ENCODE measurements around the gene TDG. TPM values are rescaled to one million over a fixed set of nuclear protein-coding genes. Genes with fewer than 3 reads are reported as not detected.
A peak's percentile ranks its signal among the peaks of the same experiment; 100 is the strongest.

The TDG gene
- total and polyA plus RNA-seq, 2 donors from 2014 or later = 9.2 to 17.2 TPM

- Histone ChIP-seq H3K4me3 (ENCODE audit: low read length in 3 of 3) (no peak overlapping the region), H3K9me3 (ENCODE audit: control insufficient read depth in 2 of 3, insufficient read depth in 1 of 3, low read length in 3 of 3) (no peaks in the 10 kb centered on the region), H3K27me3 (ENCODE audit: control insufficient read depth, insufficient read depth, low read length) (no peaks in the 10 kb centered on the region), H3K27ac (ENCODE audit: low read depth in 2 of 2, low read length in 2 of 2) (no peak overlapping the region), H3K36me3 (ENCODE audit: control insufficient read depth in 2 of 3, insufficient read depth in 3 of 3, low read length in 3 of 3) (no peaks in the 10 kb centered on the region), H3K4me1 (ENCODE audit: control insufficient read depth in 2 of 3, insufficient read depth in 2 of 3, low read depth in 1 of 3, low read length in 3 of 3) (no peaks in the 10 kb centered on the region), H3K9ac (ENCODE audit: low read length in 3 of 3) (no peak overlapping the region)
- no peak for TF ChIP-seq CTCF (IDR thresholded peaks at IDR 0.05; ENCODE audit: borderline replicate concordance, extremely low read depth, insufficient read depth)
- DNase-seq (peak in 1 of 5 donors; percentile 3), FAIRE-seq (no peak)
- intact Hi-C loops (cut with DNase I) = no loop called here
Observed at GRCh38 chr12:103998976-103999375, 33.3 kb downstream of the TDG start.

- Histone ChIP-seq H3K9ac (ENCODE audit: low read length in 3 of 3) (no peak overlapping the region), H3K36me3 (ENCODE audit: control insufficient read depth in 2 of 3, insufficient read depth in 3 of 3, low read length in 3 of 3) (no peaks in the 10 kb centered on the region), H3K4me1 (ENCODE audit: control insufficient read depth in 2 of 3, insufficient read depth in 2 of 3, low read depth in 1 of 3, low read length in 3 of 3) (no peaks in the 10 kb centered on the region), H3K27ac (ENCODE audit: low read depth in 2 of 2, low read length in 2 of 2) (no peak overlapping the region), H3K4me3 (ENCODE audit: low read length in 3 of 3) (no peak overlapping the region), H3K9me3 (ENCODE audit: control insufficient read depth in 2 of 3, insufficient read depth in 1 of 3, low read length in 3 of 3) (no peaks in the 10 kb centered on the region), H3K27me3 (ENCODE audit: control insufficient read depth, insufficient read depth, low read length) (no peaks in the 10 kb centered on the region)
- no peak for TF ChIP-seq CTCF (IDR thresholded peaks at IDR 0.05; ENCODE audit: borderline replicate concordance, extremely low read depth, insufficient read depth)
- intact Hi-C loops (cut with DNase I) = no loop called here
- no peak for FAIRE-seq
- DNase-seq = no peak
Observed at GRCh38 chr12:104000807-104001434, 35.2 kb downstream of the TDG start.

- intact Hi-C loops (cut with DNase I) = no loop called here
- FAIRE-seq (no peak), DNase-seq (no peak)
- H3K27me3 ChIP-seq (ENCODE audit: control insufficient read depth, insufficient read depth, low read length) = no peaks in the 10 kb centered on the region
- H3K9me3 ChIP-seq (ENCODE audit: control insufficient read depth in 2 of 3, insufficient read depth in 1 of 3, low read length in 3 of 3) = no peaks in the 10 kb centered on the region
- no peak overlapping the region for H3K27ac ChIP-seq (ENCODE audit: low read depth in 2 of 2, low read length in 2 of 2)
- no peaks in the 10 kb centered on the region for H3K36me3 ChIP-seq (ENCODE audit: control insufficient read depth in 2 of 3, insufficient read depth in 3 of 3, low read length in 3 of 3)
- no peak for TF ChIP-seq CTCF (IDR thresholded peaks at IDR 0.05; ENCODE audit: borderline replicate concordance, extremely low read depth, insufficient read depth)
- H3K4me1 ChIP-seq (ENCODE audit: control insufficient read depth in 2 of 3, insufficient read depth in 2 of 3, low read depth in 1 of 3, low read length in 3 of 3) = no peaks in the 10 kb centered on the region
- H3K4me3 ChIP-seq (ENCODE audit: low read length in 3 of 3) = no peak overlapping the region
- H3K9ac ChIP-seq (ENCODE audit: low read length in 3 of 3) = no peak overlapping the region
Observed at GRCh38 chr12:104002686-104003085, 37.0 kb downstream of the TDG start.

- H3K27me3 ChIP-seq (ENCODE audit: control insufficient read depth, insufficient read depth, low read length) = no peaks in the 10 kb centered on the region
- H3K36me3 ChIP-seq (ENCODE audit: control insufficient read depth in 2 of 3, insufficient read depth in 3 of 3, low read length in 3 of 3) = no peaks in the 10 kb centered on the region
- H3K4me3 ChIP-seq (ENCODE audit: low read length in 3 of 3) = no peak overlapping the region
- no peak overlapping the region for H3K27ac ChIP-seq (ENCODE audit: low read depth in 2 of 2, low read length in 2 of 2)
- H3K4me1 ChIP-seq (ENCODE audit: control insufficient read depth in 2 of 3, insufficient read depth in 2 of 3, low read depth in 1 of 3, low read length in 3 of 3) = no peaks in the 10 kb centered on the region
- H3K9ac ChIP-seq (ENCODE audit: low read length in 3 of 3) = no peak overlapping the region
- FAIRE-seq = no peak
- no peak for DNase-seq
- TF ChIP-seq CTCF (IDR thresholded peaks at IDR 0.05; ENCODE audit: borderline replicate concordance, extremely low read depth, insufficient read depth) = no peak
- intact Hi-C loops (cut with DNase I) = no loop called here
- no peaks in the 10 kb centered on the region for H3K9me3 ChIP-seq (ENCODE audit: control insufficient read depth in 2 of 3, insufficient read depth in 1 of 3, low read length in 3 of 3)
Observed at GRCh38 chr12:104003596-104003995, 37.9 kb downstream of the TDG start.

Data from kidney (tissue), 14 donors.